Keratinocyte (primary cell): Measurements from ENCODE around the gene UMODL1. TPM values are rescaled to one million over a fixed set of nuclear protein-coding genes. Genes with fewer than 3 reads are reported as not detected.

Source experiments
- DNase-seq: peaks from one replicate; pipeline ENCODE4 v3.0.0-alpha.2; 2011; ENCODE audit warnings: low read depth, missing footprints, low spot score
- FAIRE-seq: peaks from 2 replicates; lab custom pipeline; 2011; peaks lifted over from hg19 to GRCh38; lab: Jason Lieb, UNC
- H2AFZ ChIP-seq: 2 replicates; pipeline ENCODE4 v1.6.0; 2012; ENCODE audit warnings: low read length, control low read depth, inconsistent platforms; ENCODE audit not compliant: control insufficient read depth
- H3K27ac ChIP-seq: 2 replicates; pipeline ENCODE4 v1.5.1; 2011; ENCODE audit warnings: low read length; ENCODE audit not compliant: control insufficient read depth, insufficient read depth
- H3K27me3 ChIP-seq: 3 replicates; pipeline ENCODE4 v1.6.0; 2011; ENCODE audit warnings: low read length; ENCODE audit not compliant: control insufficient read depth, insufficient read depth; ENCODE audit errors: extremely low read depth
- H3K36me3 ChIP-seq, 2 experiments: 2 replicates in 1 of 2; 3 replicates in 1 of 2; pipeline ENCODE4 v1.5.1; 2011; ENCODE audit warnings: low read length in 2 of 2, mild to moderate bottlenecking in 1 of 2; ENCODE audit not compliant: control insufficient read depth in 2 of 2, insufficient read depth in 2 of 2; ENCODE audit errors: extremely low read depth in 1 of 2
- H3K4me1 ChIP-seq: 3 replicates; pipeline ENCODE4 v1.5.1; 2011; ENCODE audit warnings: low read length; ENCODE audit not compliant: control insufficient read depth, insufficient read depth; ENCODE audit errors: extremely low read depth
- H3K4me2 ChIP-seq: 3 replicates; pipeline ENCODE4 v1.6.0; 2011; ENCODE audit warnings: low read depth, low read length; ENCODE audit not compliant: control insufficient read depth, insufficient read depth; ENCODE audit errors: extremely low read depth
- H3K4me3 ChIP-seq, 3 experiments: fragments of 200-600 bp in 1 of 3; sonication (generic) in 1 of 3; 2 replicates in 2 of 3; 3 replicates in 1 of 3; pipeline ENCODE4 v1.5.1; 2011 to 2016; ENCODE audit warnings: low read length in 3 of 3, mild to moderate bottlenecking in 3 of 3, control low read depth in 2 of 3, inconsistent platforms in 1 of 3, low read depth in 1 of 3, mixed read lengths in 1 of 3, mixed run types in 1 of 3, moderate library complexity in 1 of 3; ENCODE audit not compliant: control insufficient read depth in 2 of 3, insufficient read depth in 2 of 3; ENCODE audit errors: extremely low read depth in 1 of 3
- H3K79me2 ChIP-seq: 2 replicates; pipeline ENCODE4 v1.6.0; 2012; ENCODE audit warnings: low read length; ENCODE audit not compliant: control insufficient read depth, insufficient read depth
- H3K9ac ChIP-seq: 3 replicates; pipeline ENCODE4 v1.6.0; 2011; ENCODE audit warnings: low read length; ENCODE audit not compliant: control insufficient read depth, insufficient read depth; ENCODE audit errors: extremely low read depth
- H3K9me1 ChIP-seq: 3 replicates; pipeline ENCODE4 v1.6.0; 2011; ENCODE audit warnings: low read length; ENCODE audit not compliant: control insufficient read depth, insufficient read depth; ENCODE audit errors: extremely low read depth
- H3K9me3 ChIP-seq: 2 replicates; pipeline ENCODE4 v1.5.1; 2012; ENCODE audit warnings: low read depth, low read length; ENCODE audit not compliant: control insufficient read depth
- H4K20me1 ChIP-seq: 3 replicates; pipeline ENCODE4 v1.6.0; 2011; ENCODE audit warnings: low read length; ENCODE audit not compliant: control insufficient read depth, insufficient read depth; ENCODE audit errors: extremely low read depth
- CTCF ChIP-seq, 3 experiments: IDR thresholded peaks in 1 of 3; conservative IDR thresholded peaks in 1 of 3; optimal IDR thresholded peaks in 1 of 3; 2 replicates in 2 of 3; 3 replicates in 1 of 3; pipeline versions ENCODE3 to v1.5.1; 2011; ENCODE audit warnings: low read length in 3 of 3, mild to moderate bottlenecking in 3 of 3, moderate library complexity in 2 of 3, control low read depth in 1 of 3, inconsistent platforms in 1 of 3; ENCODE audit not compliant: insufficient read depth in 2 of 3; ENCODE audit errors: extremely low read depth in 1 of 3
- EZH2 ChIP-seq: IDR thresholded peaks from one replicate; pipeline ENCODE4 v1.6.1; 2012; ENCODE audit warnings: inconsistent platforms, mild to moderate bottlenecking, low read length, moderate library complexity
- dilution Hi-C: fragments of 300-500 bp; cut with MboI; formaldehyde crosslinking; loops from one replicate; pipeline ENCODE4 v1.7.0; 2020; ENCODE audit warnings: low sequenced_read_pairs; ENCODE audit not compliant: extremely low pct_ligation_motif_present
- polyA plus RNA-seq, 5 experiments: library from polyadenylated mRNA; depleted of rRNA in 3 of 5; stranded (reverse) in 3 of 5; stranded (forward) in 1 of 5; unstranded in 1 of 5; fragments of >200 nt; gene quantifications; 1 replicate in 1 of 5; 2 replicates in 3 of 5; 3 replicates in 1 of 5; pipeline versions ENCODE4 v1.2.1 to v1.2.3, GENCODE V29; 2011 to 2012; ENCODE audit warnings: missing spikeins in 2 of 5, low read depth in 1 of 5, low replicate concordance in 1 of 5

UMODL1 gene
- polyA plus RNA-seq, 1 donor (not counting 4 experiments of a cell fraction or from before 2014, with no cell fraction given) = 0.03 TPM

- Histone ChIP-seq H4K20me1 (no peaks in the 10 kb centered on the region), H3K27ac (no peak overlapping the region), H3K9ac (no peak overlapping the region), H3K4me1 (peaks cover 28% of the 10 kb centered on the region), H3K4me3 (no peak overlapping the region), H3K27me3 (peaks cover 17% of the 10 kb centered on the region), H3K9me1 (peaks cover 2% of the 10 kb centered on the region), H2AFZ (no peak overlapping the region), H3K79me2 (no peaks in the 10 kb centered on the region), H3K4me2 (no peak overlapping the region), H3K36me3 (no peaks in the 10 kb centered on the region), H3K9me3 (no peaks in the 10 kb centered on the region)
- dilution Hi-C loops = no loop called here
- TF ChIP-seq EZH2 (no peak), CTCF (optimal IDR thresholded peaks at IDR 0.05 in 1 of 3, IDR thresholded peaks at IDR 0.05 in 1 of 3, conservative IDR thresholded peaks at IDR 0.05 in 1 of 3; ENCODE audit: extremely low read depth in 1 of 3, insufficient read depth in 2 of 3, low read length in 3 of 3) (no peak)
- FAIRE-seq (no peak), DNase-seq (no peak)
These were observed 47.8 kb downstream of the UMODL1 start for GRCh38 chr21:42118901-42119300.

GRCh38 chr21:42120101-42120902 is 49.2 kb downstream of the UMODL1 start:
- TF ChIP-seq CTCF (optimal IDR thresholded peaks at IDR 0.05 in 1 of 3, IDR thresholded peaks at IDR 0.05 in 1 of 3, conservative IDR thresholded peaks at IDR 0.05 in 1 of 3; ENCODE audit: extremely low read depth in 1 of 3, insufficient read depth in 2 of 3, low read length in 3 of 3) = no peak
- no peak for TF ChIP-seq EZH2
- Histone ChIP-seq H4K20me1 (no peaks in the 10 kb centered on the region), H3K27ac (no peak overlapping the region), H3K9me1 (peaks cover 2% of the 10 kb centered on the region), H3K4me2 (no peak overlapping the region), H3K9ac (no peak overlapping the region), H3K4me1 (peaks cover 24% of the 10 kb centered on the region), H3K27me3 (peaks cover 17% of the 10 kb centered on the region), H3K36me3 (no peaks in the 10 kb centered on the region), H3K4me3 (no peak overlapping the region), H2AFZ (no peak overlapping the region), H3K79me2 (no peaks in the 10 kb centered on the region), H3K9me3 (no peaks in the 10 kb centered on the region)
- dilution Hi-C loops = no loop called here
- DNase-seq = no peak
- FAIRE-seq = peak; percentile 67
